HepG2 (cell line): Measurements from ENCODE around the gene UBE2M. TPM values are rescaled to one million over a fixed set of nuclear protein-coding genes. Genes with fewer than 3 reads are reported as not detected.

Source experiments
- AFF4 ChIP-seq: sonication (generic); formaldehyde crosslinking; IDR thresholded peaks from 2 replicates; pipeline ENCODE4 v1.4.0; 2020; ENCODE audit warnings: missing genetic modification reagents
- ATF4 ChIP-seq, 2 experiments: fragments of 450-650 bp in 1 of 2; sonication (generic) in 1 of 2; formaldehyde crosslinking; IDR thresholded peaks; 2 replicates each; pipeline versions ENCODE4 v1.5.0 to v1.8.0; 2020 to 2022; ENCODE audit warnings: mild to moderate bottlenecking in 1 of 2, missing genetic modification reagents in 1 of 2
- BRCA1 ChIP-seq: sonication (generic); formaldehyde crosslinking; IDR thresholded peaks from 2 replicates; pipeline ENCODE4 v1.4.0; 2020; ENCODE audit warnings: missing genetic modification reagents
- DPF2 ChIP-seq: sonication (generic); formaldehyde crosslinking; IDR thresholded peaks from 2 replicates; pipeline ENCODE4 v1.4.0; 2020; ENCODE audit warnings: mild to moderate bottlenecking, low read depth, missing genetic modification reagents, borderline replicate concordance
- FOXM1 ChIP-seq: sonication (generic); formaldehyde crosslinking; IDR thresholded peaks from 2 replicates; pipeline ENCODE4 v1.5.0; 2020; ENCODE audit warnings: missing genetic modification reagents
- HNRNPLL ChIP-seq: fragments of 200-400 bp; formaldehyde crosslinking; IDR thresholded peaks from 2 replicates; pipeline ENCODE4 v1.6.1; 2017; ENCODE audit warnings: mild to moderate bottlenecking, low read depth, low read length; ENCODE audit not compliant: poor library complexity, severe bottlenecking
- NKX3-1 ChIP-seq: sonication (generic); formaldehyde crosslinking; IDR thresholded peaks from 2 replicates; pipeline ENCODE4 v1.5.0; 2020; ENCODE audit warnings: missing genetic modification reagents
- PRMT3 ChIP-seq: sonication (generic); formaldehyde crosslinking; IDR thresholded peaks from 2 replicates; pipeline ENCODE4 v1.8.1; 2022; ENCODE audit warnings: low read depth, mild to moderate bottlenecking, moderate library complexity, missing genetic modification reagents, borderline replicate concordance
- TAF15 ChIP-seq: fragments of 200-400 bp; formaldehyde crosslinking; IDR thresholded peaks from one replicate; pipeline ENCODE4 v1.6.1; 2018; ENCODE audit warnings: mild to moderate bottlenecking, low read depth, low read length; ENCODE audit not compliant: poor library complexity, severe bottlenecking
- TARDBP ChIP-seq: sonication (generic); formaldehyde crosslinking; IDR thresholded peaks from 2 replicates; pipeline ENCODE4 v1.8.0; 2022; ENCODE audit warnings: mild to moderate bottlenecking, missing genetic modification reagents
- TCF7L2 ChIP-seq: IDR thresholded peaks from 2 replicates; pipeline ENCODE4 v1.6.1; 2011; ENCODE audit warnings: mild to moderate bottlenecking, low read depth, low read length, moderate library complexity
- ZBTB43 ChIP-seq: sonication (generic); formaldehyde crosslinking; conservative IDR thresholded peaks from 2 replicates; pipeline ENCODE4 v1.4.0; 2020; ENCODE audit warnings: missing genetic modification reagents
- ZFP90 ChIP-seq: sonication (generic); formaldehyde crosslinking; IDR thresholded peaks from 2 replicates; pipeline ENCODE4 v1.8.0; 2022; ENCODE audit warnings: missing genetic modification reagents, mild to moderate bottlenecking, inconsistent platforms, borderline replicate concordance
- ZFP91 ChIP-seq: sonication (generic); formaldehyde crosslinking; IDR thresholded peaks from 2 replicates; pipeline ENCODE4 v1.9.0; 2022; ENCODE audit warnings: missing genetic modification reagents, mild to moderate bottlenecking, borderline replicate concordance
- ZNF207 ChIP-seq: fragments of 450-650 bp; IDR thresholded peaks from 2 replicates; pipeline ENCODE4 v1.6.1; 2016; ENCODE audit warnings: antibody characterized with exemption, borderline replicate concordance
- ZNF335 ChIP-seq: sonication (generic); formaldehyde crosslinking; IDR thresholded peaks from 2 replicates; pipeline ENCODE4 v1.4.0; 2020; ENCODE audit warnings: missing genetic modification reagents
- ZNF446 ChIP-seq: sonication (generic); formaldehyde crosslinking; IDR thresholded peaks from 2 replicates; pipeline ENCODE4 v1.5.0; 2020; ENCODE audit warnings: mild to moderate bottlenecking, missing genetic modification reagents
- ZNF639 ChIP-seq: conservative IDR thresholded peaks from 2 replicates; pipeline ENCODE4 v1.6.1; 2018; ENCODE audit warnings: missing genetic modification reagents
- ZNF747 ChIP-seq: sonication (generic); formaldehyde crosslinking; IDR thresholded peaks from 2 replicates; pipeline ENCODE4 v1.8.1; 2023; ENCODE audit warnings: missing genetic modification reagents, mild to moderate bottlenecking, borderline replicate concordance
- ZSCAN31 ChIP-seq: sonication (generic); formaldehyde crosslinking; IDR thresholded peaks from 2 replicates; pipeline ENCODE4 v1.5.0; 2020; ENCODE audit warnings: low read depth, mild to moderate bottlenecking, missing genetic modification reagents
- polyA plus RNA-seq, 8 experiments: library from polyadenylated mRNA; depleted of rRNA in 3 of 8; stranded (reverse) in 7 of 8; unstranded in 1 of 8; fragments of >200 nt; fragmentation: Illumina TruSeq in 4 of 8; extraction: Trizol in 4 of 8; gene quantifications; 2 replicates each; pipeline versions ENCODE4 v1.2.1 to v1.2.3, GENCODE V29; 2011 to 2016; ENCODE audit warnings: low read depth in 4 of 8, missing spikeins in 1 of 8, mixed read lengths in 1 of 8; ENCODE audit not compliant: insufficient read depth in 1 of 8
- total RNA-seq, 5 experiments: library from RNA; depleted of rRNA; stranded (reverse); fragments of >200 nt; fragmentation: Illumina TruSeq; extraction: Trizol; gene quantifications; 2 replicates each; pipeline ENCODE4 v1.2.3, GENCODE V29; 2016; ENCODE audit warnings: low read depth in 1 of 5

UBE2M gene
- total and polyA plus RNA-seq, 2 of the 13 experiments (the other 11 are each of a cell fraction or from before 2014, with no cell fraction given), result 36.2 to 50.3 TPM

- TF ChIP-seq ZFP91 (peak; percentile 78; the same call in 1 of the 2 replicates), ZFP90 (CRISPR knock-in tag) (peak; percentile 80; the same call in 1 of the 2 replicates), ZNF446 (CRISPR knock-in tag) (no peak), TAF15 (peak; percentile 57), ZNF747 (peak; percentile 63; the same call in 1 of the 2 replicates), ZSCAN31 (CRISPR knock-in tag) (peak; percentile 85; the same call in 1 of the 2 replicates), ZNF639 (CRISPR knock-in tag) (peak; percentile 63; the same call in 1 of the 2 replicates), PRMT3 (CRISPR knock-in tag) (no peak; the same call in 1 of the 2 replicates), BRCA1 (CRISPR knock-in tag) (peak; percentile 84; the same call in 1 of the 2 replicates), AFF4 (CRISPR knock-in tag) (no peak), ZBTB43 (CRISPR knock-in tag) (peak; percentile 67), DPF2 (CRISPR knock-in tag) (no peak), ATF4 (CRISPR knock-in tag; IDR thresholded peaks at IDR 0.05) (peak in 1 of 2 experiments; percentile 43; a peak in 2 of 4 replicates), ZNF207 (no peak), HNRNPLL (no peak), TCF7L2 (no peak), ZNF335 (CRISPR knock-in tag) (no peak), FOXM1 (CRISPR knock-in tag) (no peak), NKX3-1 (CRISPR knock-in tag) (peak; percentile 53; the same call in 1 of the 2 replicates), TARDBP (CRISPR knock-in tag) (peak; percentile 21; the same call in 1 of the 2 replicates)
Measured at GRCh38 chr19:58558623-58559274, 338 bp upstream of the UBE2M start (continued).
